Peyer's patch (tissue), 4 donors: ENCODE results near the gene TPP1. TPM values are rescaled to one million over a fixed set of nuclear protein-coding genes. Genes with fewer than 3 reads are reported as not detected.

ENCODE experiments used
- DNase-seq, 3 donors: peaks; one replicate each; pipeline ENCODE4 v3.0.0-alpha.2; 2017 to 2019
- H3K27ac ChIP-seq, 4 donors: fragments of 200-600 bp; sonication (generic); one replicate each; pipeline ENCODE4 v1.5.1; 2016 to 2019
- H3K27me3 ChIP-seq, 2 donors: fragments of 200-600 bp; sonication (generic); one replicate each; pipeline ENCODE4 v1.5.1; 2019
- H3K36me3 ChIP-seq, 3 donors: fragments of 200-600 bp; sonication (generic); one replicate each; pipeline ENCODE4 v1.5.1; 2016 to 2019
- H3K4me1 ChIP-seq, 4 donors: fragments of 200-600 bp; sonication (generic); one replicate each; pipeline ENCODE4 v1.5.1; 2016 to 2019
- H3K4me3 ChIP-seq, 4 donors: fragments of 200-600 bp; sonication (generic); 1 replicate in 3 of 4; 2 replicates in 1 of 4; pipeline ENCODE4 v1.5.1; 2016 to 2019; ENCODE audit warnings: mild to moderate bottlenecking in 1 of 4
- H3K9me3 ChIP-seq, 4 donors: fragments of 200-600 bp; sonication (generic); one replicate each; pipeline ENCODE4 v1.5.1; 2016 to 2019; ENCODE audit warnings: mild to moderate bottlenecking in 1 of 4
- POLR2A ChIP-seq, 2 donors: fragments of 450-650 bp; IDR thresholded peaks; one replicate each; pipeline ENCODE4 v1.5.1; 2017; ENCODE audit warnings: antibody characterized with exemption in 2 of 2, mild to moderate bottlenecking in 2 of 2, moderate library complexity in 2 of 2
- total RNA-seq, 4 donors: library from RNA; depleted of rRNA; stranded (reverse); fragments of >200 nt; gene quantifications; one replicate each; pipeline ENCODE4 v1.1.0, GENCODE V29; 2016
- TF ChIP-seq, protein P1 (sequence below), 6 experiments: fragments of 450-650 bp in 4 of 6; fragments of 200-600 bp in 2 of 6; sonication (generic) in 1 of 6; IDR thresholded peaks; one replicate each; pipeline ENCODE4 v1.5.1; 2017 to 2019; ENCODE audit warnings: antibody characterized with exemption in 6 of 6, mild to moderate bottlenecking in 3 of 6, moderate library complexity in 1 of 6

TPP1 gene
- total RNA-seq, 4 donors from 2014 or later = 79.2 to 232 (median 134) TPM

DNA sequence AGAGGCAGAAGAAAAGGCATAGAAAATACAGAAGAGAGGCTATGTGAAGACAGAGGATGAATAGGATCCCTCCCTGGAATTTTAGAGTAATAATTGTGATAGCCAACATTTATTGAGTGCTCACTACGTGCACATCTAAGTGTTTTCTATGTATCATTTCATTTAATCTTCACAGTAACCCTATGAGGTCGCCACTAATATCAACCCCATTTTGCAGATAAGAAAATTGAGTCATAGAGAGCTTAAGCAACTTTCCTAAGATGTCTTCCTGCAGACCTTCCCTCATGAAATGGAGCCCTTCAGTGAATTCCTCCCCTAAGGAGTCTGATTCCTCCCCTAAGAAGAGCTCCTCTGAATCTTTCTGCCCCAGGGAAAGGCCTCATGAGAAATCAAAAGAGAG is 53.9 kb downstream of the TPP1 start:
- Histone ChIP-seq H3K36me3 (no peaks in the 10 kb centered on the region), H3K4me3 (no peak overlapping the region), H3K4me1 (no peaks in the 10 kb centered on the region), H3K27me3 (no peaks in the 10 kb centered on the region), H3K9me3 (no peaks in the 10 kb centered on the region), H3K27ac (no peak overlapping the region)
- TF ChIP-seq, protein P1, sequence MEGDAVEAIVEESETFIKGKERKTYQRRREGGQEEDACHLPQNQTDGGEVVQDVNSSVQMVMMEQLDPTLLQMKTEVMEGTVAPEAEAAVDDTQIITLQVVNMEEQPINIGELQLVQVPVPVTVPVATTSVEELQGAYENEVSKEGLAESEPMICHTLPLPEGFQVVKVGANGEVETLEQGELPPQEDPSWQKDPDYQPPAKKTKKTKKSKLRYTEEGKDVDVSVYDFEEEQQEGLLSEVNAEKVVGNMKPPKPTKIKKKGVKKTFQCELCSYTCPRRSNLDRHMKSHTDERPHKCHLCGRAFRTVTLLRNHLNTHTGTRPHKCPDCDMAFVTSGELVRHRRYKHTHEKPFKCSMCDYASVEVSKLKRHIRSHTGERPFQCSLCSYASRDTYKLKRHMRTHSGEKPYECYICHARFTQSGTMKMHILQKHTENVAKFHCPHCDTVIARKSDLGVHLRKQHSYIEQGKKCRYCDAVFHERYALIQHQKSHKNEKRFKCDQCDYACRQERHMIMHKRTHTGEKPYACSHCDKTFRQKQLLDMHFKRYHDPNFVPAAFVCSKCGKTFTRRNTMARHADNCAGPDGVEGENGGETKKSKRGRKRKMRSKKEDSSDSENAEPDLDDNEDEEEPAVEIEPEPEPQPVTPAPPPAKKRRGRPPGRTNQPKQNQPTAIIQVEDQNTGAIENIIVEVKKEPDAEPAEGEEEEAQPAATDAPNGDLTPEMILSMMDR (IDR thresholded peaks at IDR 0.05) = no peak
- no peak for TF ChIP-seq POLR2A (IDR thresholded peaks at IDR 0.05)
- DNase-seq = no peak

DNA sequence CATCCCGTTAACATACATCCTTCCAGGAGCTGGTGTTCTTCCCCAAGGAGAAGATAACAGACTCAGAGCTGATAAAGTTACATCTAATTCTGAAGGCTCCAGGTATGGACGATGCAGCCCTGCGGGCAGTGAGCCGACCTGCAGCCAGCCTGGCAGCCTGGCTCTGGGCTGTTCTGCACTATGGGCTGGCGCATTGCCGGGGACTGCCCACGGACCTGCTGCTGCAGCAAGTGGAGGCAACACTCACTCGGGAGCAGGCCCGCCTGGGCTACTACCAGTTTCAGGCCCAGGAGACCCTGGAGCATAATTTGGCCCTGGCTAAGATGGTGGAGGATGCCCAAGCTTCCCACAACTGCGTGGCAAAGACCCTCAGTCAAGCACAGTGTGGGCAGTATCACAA is 55.6 kb downstream of the TPP1 start:
- TF ChIP-seq, protein P1 (IDR thresholded peaks at IDR 0.05) = no peak
- no peak for TF ChIP-seq POLR2A (IDR thresholded peaks at IDR 0.05)
- H3K4me3 ChIP-seq = no peak overlapping the region
- no peak for DNase-seq
- H3K27me3 ChIP-seq = no peaks in the 10 kb centered on the region
- H3K9me3 ChIP-seq = no peaks in the 10 kb centered on the region
- no peaks in the 10 kb centered on the region for H3K4me1 ChIP-seq
- no peak overlapping the region for H3K27ac ChIP-seq
- no peaks in the 10 kb centered on the region for H3K36me3 ChIP-seq

DNA sequence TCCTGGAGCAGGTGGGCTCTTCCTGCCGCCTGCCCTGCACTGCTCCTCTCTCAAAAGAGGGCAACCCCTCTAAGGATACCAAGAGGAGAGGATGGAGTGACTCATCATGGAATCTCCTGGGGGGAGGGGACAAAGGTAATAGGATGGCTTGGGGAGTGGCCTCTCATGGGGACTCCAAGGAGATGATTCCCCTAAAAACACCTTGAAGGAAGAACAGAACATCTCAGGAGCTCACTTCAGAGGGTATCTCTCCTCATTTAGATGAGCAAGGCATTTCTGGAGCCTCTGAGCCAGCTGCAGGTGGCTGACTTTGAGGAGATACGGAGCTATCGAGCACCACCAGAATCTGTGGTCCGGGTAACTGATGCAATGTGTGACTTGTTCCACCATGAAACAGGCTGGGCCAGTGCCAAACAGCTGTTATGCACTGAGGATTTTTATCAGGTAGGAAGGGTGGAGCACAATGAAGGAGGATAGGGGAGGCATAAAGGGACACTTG is 56.1 kb downstream of the TPP1 start:
- TF ChIP-seq, protein P1 (IDR thresholded peaks at IDR 0.05) = no peak
- TF ChIP-seq POLR2A (IDR thresholded peaks at IDR 0.05) = no peak
- DNase-seq = no peak
- no peak overlapping the region for H3K27ac ChIP-seq

More for the DNA sequence above, 56.1 kb downstream of the TPP1 start:
- no peaks in the 10 kb centered on the region for H3K4me1 ChIP-seq
- H3K4me3 ChIP-seq = no peak overlapping the region
- no peaks in the 10 kb centered on the region for H3K27me3 ChIP-seq
- H3K9me3 ChIP-seq = no peaks in the 10 kb centered on the region
- no peaks in the 10 kb centered on the region for H3K36me3 ChIP-seq

Other genes with a start within 250 kb of the TPP1 start
- gene SMPD1, start 228.9 kb downstream of the TPP1 start, total RNA-seq = 10 to 100 TPM; 11.6 to 78.3 (median 55.7) TPM
- gene APBB1, start 200.3 kb downstream of the TPP1 start, total RNA-seq = 10 to 100 TPM in 3 of 4 donors, 1 to 10 TPM in 1; 9.8 to 31.4 (median 15.0) TPM
- gene HPX, start 178.4 kb downstream of the TPP1 start, total RNA-seq = 10 to 100 TPM in 1 of 4 donors, 1 to 10 TPM in 2, not detected in 1; 2.2 to 10.1 (median 5.3) TPM
- gene TRIM3, start 145.5 kb downstream of the TPP1 start, total RNA-seq = 100 to 1,000 TPM in 3 of 4 donors, 10 to 100 TPM in 1; 21.5 to 159 (median 123) TPM
- 100 to 1,000 TPM; 104 to 140 (median 133) TPM for gene ARFIP2, start 138.1 kb downstream of the TPP1 start, total RNA-seq
- 10 to 100 TPM; 57.1 to 73.3 (median 66.6) TPM for gene TIMM10B, start 137.9 kb downstream of the TPP1 start, total RNA-seq
- gene DNHD1, start 122.1 kb downstream of the TPP1 start, total RNA-seq = 10 to 100 TPM; 23.5 to 64.4 (median 52.0) TPM
- 10 to 100 TPM; 11.4 to 28.9 (median 17.5) TPM for gene RRP8, start 15.8 kb downstream of the TPP1 start, total RNA-seq
- gene ILK, start 15.6 kb downstream of the TPP1 start, total RNA-seq = 100 to 1,000 TPM in 2 of 4 donors, 10 to 100 TPM in 2; 81.1 to 121 (median 97.3) TPM
- 10 to 100 TPM; 55.9 to 90.8 (median 74.5) TPM for gene TAF10, start 7.2 kb downstream of the TPP1 start, total RNA-seq
- gene DCHS1, start 36.4 kb upstream of the TPP1 start, total RNA-seq = 10 to 100 TPM in 2 of 4 donors, 1 to 10 TPM in 2; 2.8 to 12.4 (median 9.7) TPM
- gene MRPL17, start 63.9 kb upstream of the TPP1 start, total RNA-seq = 10 to 100 TPM in 3 of 4 donors, 1 to 10 TPM in 1; 6.1 to 20.8 (median 16.6) TPM
- 1 to 10 TPM in 1 of 4 donors, under 1 TPM in 2, not detected in 1; 0.18 to 1.2 (median 0.85) TPM for gene OR2AG2, start 152.6 kb upstream of the TPP1 start, total RNA-seq
- not detected for gene OR2AG1, start 163.6 kb upstream of the TPP1 start, total RNA-seq
- gene OR6A2, start 180.3 kb upstream of the TPP1 start, total RNA-seq = under 1 TPM in 2 of 4 donors, not detected in 2; 0.40 to 0.70 TPM
- gene OR10A5, start 226.3 kb upstream of the TPP1 start, total RNA-seq = not detected
- not detected for gene OR10A2, start 243.6 kb upstream of the TPP1 start, total RNA-seq